HG03175 (cell line): Measurements from ENCODE around the gene THUMPD3.

ENCODE experiments used
- ATAC-seq: cut with Tn5 transposase; IDR thresholded peaks from one replicate; pipeline ENCODE4 v1.9.1; 2021; ENCODE audit warnings: mild to moderate bottlenecking, moderate library complexity; ENCODE audit not compliant: unreplicated experiment

Gene THUMPD3

DNA sequence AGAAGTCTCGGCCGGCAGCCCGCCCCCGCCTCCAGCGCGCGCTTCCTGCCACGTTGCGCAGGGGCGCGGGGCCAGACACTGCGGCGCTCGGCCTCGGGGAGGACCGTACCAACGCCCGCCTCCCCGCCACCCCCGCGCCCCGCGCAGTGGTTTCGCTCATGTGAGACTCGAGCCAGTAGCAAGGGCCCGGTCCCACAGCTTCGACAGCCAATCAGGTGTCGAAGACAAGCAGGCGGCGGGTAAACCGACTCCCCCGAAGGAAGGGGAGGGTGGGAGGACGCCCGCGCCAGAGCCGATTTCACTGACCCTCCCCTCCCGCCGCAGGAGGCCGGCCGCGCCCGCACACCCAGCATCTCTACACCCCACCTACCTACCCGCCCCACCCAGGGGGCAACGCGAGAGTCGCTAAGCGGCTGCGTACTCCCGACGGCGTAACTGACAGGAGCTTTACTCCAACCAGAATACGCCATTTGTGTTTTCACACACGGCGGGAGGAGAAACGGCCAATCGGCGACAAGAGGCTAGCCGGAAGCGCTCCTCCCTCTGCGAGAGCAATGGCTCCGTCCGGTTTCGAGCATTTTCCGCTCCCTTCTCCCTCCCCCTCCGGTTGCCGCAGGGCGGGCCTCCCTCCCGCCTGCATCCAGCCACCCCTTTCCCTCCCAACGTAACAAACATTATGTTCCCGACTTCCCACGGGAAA lies 33.9 kb downstream of the THUMPD3 start:
- peak; percentile 74 for ATAC-seq

DNA sequence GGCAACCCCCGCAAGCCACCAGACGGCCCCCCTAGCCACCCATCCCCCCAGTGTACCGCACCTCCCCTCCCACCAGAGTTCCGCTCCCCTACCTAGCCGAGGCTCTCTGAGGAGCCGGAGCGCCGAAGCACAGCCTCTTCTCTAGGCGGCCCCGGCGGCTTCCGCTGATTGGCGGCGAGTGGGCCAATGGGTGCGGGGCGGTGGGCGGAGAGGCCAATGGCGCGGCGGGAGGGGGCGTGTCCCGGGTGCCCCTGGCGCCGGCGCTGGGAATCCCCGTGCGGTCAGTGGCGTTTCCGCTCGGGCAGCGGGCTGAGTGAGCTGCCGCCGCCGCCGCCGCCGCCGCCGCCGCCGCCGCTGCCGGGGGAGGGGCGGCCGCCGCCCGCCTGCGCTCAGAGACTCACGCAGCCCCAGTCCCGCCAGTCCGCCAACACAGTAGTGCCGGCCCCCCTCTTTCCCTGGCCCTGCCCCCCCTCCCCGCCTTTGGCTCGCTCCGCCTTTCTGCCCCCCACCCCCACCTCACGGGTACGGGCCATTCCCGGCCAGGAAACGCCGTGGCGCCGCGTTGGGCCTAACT lies 34.6 kb downstream of the THUMPD3 start, which contains the start of gene SETD5:
TSS of gene SETD5 (plus strand) at position 284 of the 574 bp plus-strand sequence. CDS start 31,324 bp downstream, outside the sequence.
- ATAC-seq = peak; percentile 54

DNA sequence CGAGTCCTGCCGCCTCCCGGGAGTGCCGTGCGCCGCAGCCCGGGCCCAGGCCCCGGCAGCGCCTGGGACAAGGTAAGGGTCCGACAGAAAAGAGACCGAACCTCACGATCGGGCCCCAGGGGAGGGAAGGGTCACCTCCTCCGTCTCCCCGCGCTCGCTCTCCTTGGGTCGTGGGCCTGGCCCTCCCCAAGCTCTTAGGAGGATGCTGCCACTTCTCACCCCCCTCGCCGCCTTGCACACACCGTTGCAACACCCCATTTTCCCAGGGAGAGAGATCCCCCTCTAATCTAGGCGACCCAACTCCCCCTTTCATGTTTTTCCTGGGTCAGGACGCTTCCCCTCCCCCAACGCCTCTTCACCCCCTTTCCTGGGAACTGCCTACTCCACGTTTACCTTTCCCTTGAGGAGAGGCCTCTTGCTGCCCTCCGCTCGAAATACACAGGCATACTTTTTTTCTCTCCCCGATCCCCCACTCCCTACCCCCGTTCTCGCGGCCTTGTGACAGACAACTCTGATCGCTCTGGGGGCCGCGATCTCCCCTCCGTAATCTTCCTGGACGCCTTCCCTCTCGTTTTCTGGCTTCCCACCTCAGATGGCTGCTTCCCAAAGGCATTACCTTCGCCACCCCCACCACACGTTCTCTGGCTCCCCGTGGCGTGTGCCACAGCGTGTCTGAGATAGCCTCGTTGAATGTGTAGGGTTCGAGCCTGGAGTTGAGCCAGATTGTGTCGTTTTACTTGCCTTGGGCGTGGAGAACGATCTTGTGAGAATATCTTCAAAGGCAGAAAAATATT lies 35.2 kb downstream of the THUMPD3 start:
- no peak for ATAC-seq

DNA sequence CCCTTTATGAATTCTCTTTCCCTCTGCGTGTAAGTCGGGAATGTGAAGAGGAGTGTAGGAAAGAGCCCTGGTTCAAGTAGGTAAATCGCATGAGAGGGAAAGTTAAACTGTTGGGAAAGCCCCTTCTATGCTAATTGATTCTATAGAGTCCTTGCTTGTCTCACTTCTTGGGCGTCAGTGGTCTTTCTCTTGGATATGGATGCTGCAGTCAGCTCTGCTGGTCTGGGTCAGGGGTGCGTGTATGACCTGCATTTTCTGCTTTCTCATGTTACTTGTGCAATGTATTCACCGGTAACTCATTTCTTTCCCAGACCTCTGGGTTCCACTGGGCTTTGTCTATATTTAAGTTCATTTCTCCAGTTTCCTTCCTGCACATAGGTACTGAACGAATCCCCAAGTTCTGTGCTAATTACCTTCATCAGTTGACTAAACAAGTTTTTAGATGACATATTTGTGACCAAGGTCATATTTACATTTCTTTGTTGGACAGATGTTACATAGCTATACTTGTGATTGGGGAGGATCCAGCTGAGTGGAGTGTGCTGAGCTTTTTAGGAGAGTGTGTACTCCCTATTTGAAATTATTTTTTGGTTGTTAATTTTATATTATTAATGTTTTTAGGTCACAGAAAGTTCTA lies 36.0 kb downstream of the THUMPD3 start:
- no peak for ATAC-seq

DNA sequence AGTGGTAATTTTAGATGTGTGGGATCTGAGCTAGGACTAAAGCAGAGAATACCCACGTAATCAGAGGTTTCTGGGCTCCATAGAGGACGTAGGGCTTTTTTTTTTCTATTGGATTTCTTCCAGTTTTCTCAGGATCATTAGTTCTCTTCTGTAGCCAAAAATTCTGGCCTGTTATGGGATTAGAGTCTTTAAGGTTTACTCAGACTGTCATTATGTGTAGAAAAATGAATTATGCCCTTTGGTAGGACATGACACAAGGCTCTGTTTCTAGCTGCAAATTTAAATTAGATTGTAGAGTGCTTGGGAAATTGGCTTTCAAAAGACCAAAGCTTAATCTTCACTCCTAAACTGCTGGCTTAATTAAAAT lies 36.5 kb downstream of the THUMPD3 start:
- ATAC-seq = no peak

DNA sequence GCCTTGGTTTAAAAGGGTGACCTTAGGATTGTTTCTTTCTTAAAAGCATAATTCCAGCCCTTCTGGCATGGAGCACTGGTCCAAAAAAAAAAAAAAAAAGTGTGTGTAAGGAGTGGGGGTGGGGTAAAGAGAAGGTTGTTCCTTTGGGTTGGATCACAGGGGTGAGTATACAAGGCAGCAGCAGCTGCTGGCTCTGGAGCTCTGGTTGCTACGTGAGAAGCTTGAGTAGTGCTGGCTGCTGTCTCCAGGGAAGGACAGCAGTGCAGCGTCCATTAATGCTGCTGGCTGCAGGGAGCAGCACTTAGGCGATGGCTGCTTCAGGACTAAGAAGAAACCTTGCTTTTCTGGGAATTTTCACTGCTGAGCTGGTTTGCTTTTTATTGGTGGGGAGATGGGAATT lies 36.9 kb downstream of the THUMPD3 start:
- ATAC-seq = no peak

DNA sequence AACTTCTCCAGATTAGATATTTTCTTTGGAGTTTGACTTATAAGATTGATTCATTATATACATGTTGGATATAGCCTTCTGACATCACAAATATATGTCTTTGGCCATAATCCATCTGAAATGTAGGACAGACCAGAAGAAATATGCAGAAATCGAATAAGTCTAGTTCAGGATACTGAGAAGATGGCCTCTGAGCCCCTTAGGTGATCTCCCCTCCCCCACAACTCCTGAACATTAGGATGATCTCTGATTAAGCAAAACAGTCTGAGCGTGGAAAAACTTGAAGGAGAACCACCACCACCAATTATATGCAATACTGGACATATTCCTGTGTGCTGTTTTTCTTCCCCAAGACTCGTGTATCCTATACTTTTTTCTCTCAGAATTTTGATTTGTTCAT lies 37.8 kb downstream of the THUMPD3 start:
- ATAC-seq = no peak

DNA sequence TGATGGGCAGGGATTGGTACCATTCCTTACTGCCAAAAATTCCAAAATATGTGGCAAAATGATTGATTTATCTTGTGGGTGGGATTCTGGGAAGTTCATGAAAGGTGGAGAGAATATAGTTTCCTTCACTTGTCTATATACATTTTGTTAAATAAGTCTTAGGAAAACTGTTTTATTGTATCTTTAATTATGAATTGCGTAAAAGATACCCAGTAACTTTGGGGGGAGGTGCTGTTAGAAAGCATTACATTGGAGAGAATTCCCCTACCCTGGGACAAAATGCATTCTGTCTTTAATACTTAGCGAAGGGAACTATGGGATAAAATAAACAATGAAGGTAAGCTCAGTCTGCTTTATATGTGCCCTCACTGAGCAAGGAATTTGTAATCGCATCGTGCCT lies 39.1 kb downstream of the THUMPD3 start:
- no peak for ATAC-seq

DNA sequence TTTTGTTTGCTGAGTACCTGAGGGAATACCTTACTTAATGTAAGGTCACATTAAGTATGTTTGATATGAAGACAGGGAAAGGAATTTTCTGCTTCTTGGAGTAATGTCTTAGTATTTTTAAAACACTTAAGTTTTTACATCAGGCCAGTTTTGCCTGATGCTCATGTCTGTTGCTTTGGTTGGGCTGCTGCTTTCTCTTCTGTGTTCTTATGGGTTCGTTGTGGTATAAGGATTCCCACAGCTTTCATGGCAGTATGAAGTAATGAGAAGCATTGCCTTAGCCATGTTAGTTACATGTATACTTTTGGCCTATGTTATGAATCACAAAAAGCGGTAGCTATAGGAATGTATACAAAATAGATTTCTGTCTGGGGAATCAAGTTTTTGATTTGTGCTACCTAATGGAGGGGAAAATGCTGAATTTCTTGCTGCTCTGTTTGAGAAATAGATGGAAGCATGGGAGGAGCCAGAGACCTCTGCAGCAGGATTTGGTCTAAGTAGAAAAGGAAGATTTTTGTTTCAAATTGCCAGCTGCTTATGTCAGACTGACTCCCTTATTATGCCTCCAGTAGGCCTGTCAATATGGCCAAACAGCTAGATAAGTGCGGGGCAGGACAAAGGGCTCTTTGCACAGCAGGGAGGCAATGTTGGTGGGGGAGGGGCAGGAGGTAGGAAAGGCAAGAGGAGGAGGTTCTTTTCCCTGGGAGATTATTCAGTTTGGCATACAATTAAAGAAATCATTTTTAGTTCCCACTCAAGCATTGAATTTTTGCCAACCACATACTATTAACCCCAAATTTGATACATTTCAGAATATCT lies 39.8 kb downstream of the THUMPD3 start:
- ATAC-seq = no peak

DNA sequence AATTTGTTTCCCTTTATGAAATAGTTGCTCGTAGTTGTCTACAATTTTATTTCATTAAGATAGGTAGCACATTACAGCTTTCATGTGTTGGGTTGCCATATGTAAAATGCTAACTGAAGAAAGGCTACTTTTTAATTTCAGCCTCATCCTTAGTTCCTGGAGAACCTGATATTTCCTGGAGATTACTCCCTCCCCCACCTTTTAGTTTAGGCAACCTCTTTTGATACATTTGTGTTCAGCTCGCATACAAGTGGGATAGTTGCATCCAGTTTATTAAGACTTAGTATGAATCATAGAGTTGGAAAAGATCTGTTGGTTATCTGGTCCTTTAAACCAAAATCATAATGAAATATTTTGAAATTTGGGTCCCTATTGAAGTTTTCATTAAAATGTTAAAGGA lies 40.6 kb downstream of the THUMPD3 start:
- no peak for ATAC-seq

DNA sequence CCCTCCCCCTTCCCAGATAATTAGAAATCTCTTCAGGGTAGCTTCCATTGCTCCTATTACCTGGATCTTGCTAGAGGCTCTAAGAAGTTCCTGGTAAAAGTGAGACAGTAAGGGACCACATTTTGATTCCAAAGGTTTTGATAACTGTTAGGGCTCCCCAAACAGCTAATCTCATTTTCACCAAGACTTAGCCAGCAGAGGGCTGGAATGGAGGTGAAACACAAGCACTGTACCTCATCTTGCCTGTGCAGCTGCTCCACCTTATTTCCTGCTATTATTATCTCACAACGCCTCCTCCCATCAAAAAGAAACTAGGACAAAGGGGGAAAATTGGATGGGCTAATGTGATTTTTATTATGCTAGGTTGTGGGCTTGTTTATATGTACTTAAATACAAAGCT lies 41.8 kb downstream of the THUMPD3 start:
- no peak for ATAC-seq

DNA sequence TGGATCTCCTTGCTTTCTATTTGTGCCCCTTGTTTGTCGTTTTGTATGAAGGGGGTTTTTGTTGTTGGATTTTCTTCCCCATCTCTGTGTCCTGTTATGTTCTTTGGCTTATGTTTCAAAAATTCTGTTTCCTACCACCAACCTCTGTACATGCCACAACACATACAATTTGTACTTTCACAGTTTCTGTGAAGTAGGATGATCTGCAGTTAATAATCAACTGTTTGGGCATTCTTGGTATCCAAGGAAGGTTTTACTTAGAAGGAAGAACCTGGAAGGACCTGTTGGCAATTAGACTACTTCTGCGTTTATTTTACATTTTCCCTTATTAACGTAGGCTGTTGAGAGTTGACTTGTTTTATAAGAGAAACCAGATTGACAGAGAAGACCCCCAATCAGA lies 42.9 kb downstream of the THUMPD3 start:
- no peak for ATAC-seq

DNA sequence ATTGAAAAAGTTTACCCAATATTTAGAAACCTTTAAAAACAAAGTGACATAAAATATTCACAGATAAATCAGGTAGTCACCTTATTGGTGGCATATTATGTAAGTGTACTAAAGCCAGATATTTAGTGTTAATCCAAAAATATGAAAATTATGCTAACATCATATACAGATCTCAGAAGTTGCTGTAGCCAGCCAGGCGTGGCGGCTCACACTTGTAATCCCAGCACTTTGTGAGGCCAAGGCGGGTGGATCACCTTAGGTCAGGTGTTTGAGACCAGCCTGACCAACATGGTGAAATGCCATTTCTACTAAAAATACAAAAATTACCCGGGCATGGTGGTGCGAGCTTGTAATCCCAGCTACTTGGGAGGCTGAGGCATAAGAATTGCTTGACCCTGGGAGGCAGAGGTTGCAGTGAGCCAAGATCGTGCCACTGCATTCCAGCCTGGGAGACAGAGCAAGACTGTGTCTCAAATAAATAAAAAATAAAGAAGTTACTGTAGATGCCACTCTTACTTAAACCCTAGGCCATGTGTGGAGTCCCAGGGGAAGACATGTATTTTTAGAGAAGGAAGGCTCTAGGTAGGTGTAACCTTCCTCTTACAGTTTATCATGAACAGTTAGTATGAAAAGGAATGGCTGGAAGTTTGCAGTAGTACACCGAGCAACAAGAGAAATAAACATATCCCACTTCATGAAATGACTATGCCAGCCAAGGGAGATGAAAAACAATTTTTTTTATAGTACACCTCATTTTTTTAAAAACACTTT lies 44.2 kb downstream of the THUMPD3 start:
- no peak for ATAC-seq

DNA sequence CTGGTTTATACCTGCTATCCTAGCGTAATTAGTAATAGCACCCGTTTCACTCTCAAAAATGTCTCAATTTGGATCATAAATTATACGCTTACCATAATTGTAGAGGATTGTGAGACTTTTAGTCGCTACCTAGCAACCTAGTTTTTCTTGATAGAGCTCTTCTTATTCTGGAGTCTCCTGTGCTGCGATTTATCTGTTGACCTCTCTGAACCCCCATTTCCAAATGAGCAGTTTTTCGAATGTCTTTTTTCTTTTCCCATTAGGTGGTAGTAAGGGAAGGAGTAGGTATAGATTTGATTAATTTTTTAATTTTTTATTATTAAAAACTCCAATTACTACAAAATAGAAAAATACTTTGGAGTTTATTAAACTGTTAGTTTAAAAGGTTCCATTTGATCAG lies 45.2 kb downstream of the THUMPD3 start:
- ATAC-seq = no peak

DNA sequence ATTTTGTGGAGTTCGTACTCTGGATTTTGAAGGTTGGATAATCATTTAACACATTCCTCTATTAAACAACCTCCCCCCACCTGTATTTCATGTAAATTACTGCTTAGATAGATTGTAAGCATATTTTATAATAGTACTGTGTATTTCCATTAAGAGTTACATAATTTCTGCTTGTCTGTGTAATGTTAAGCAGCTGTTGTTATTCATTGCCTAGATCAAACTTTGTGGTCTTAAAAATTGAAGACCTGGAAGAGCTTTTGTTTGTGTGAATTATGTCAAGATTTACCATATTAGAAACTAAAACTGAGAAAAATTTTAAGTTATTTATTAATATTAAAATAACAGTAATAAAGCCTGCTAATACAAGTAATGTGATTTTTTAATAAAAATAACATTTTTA lies 45.7 kb downstream of the THUMPD3 start:
- no peak for ATAC-seq

DNA sequence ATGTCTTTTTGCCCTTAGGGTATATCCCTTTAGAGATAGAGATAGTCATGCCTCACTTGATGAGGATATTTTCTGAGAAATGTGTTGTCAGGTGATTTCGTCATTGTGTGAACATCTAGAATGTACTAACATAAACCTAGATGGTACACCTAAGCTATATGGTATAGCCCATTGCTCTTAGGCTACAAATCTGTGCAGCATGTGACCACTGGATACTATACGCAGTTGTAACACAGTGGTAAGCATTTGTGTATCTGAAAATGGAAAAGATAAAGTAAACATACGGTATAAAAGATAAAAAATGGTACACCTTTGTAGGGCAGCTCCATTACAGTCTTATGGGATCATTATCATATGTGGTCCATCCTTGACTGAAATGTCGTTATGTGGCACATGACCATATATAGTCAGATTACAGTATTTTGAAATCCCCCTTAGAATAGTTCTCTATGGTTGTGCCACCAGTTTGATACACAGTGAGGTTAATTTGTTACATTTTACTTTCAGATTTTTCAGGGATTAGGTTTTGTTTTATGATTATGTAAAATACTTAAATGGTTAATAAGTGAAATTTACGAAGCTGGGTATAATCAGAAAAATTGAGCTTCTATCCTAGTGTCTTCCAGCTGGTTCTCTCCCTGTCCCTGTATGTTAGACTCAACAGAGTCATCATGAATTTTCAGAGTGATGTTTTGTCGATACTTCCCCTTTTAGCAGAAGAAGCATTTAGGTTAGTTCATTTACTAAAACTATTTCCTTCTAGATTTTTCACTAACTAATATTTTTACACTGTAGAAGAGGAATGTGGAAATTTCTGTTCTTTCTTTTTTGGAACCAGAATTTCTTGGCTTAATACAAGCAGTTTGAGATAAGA lies 47.4 kb downstream of the THUMPD3 start:
- no peak for ATAC-seq

DNA sequence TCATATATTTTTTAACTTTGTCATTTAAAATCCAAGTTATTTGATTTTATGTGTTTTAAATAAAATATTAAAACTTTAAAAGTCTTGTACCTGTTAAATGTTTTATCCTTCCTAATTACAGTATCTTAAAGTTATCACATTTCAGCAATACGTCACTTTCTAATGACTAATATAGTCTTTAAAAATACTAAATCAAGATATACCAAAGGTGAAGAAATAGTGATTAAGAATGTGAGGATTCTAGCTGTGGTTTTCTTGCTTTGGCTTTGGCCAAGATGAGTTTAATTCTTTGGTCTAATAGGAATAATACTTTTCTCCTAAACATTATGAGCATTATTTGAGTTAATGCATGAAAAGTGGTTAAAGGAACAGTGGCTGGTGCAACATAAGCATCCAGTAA lies 48.4 kb downstream of the THUMPD3 start:
- no peak for ATAC-seq

DNA sequence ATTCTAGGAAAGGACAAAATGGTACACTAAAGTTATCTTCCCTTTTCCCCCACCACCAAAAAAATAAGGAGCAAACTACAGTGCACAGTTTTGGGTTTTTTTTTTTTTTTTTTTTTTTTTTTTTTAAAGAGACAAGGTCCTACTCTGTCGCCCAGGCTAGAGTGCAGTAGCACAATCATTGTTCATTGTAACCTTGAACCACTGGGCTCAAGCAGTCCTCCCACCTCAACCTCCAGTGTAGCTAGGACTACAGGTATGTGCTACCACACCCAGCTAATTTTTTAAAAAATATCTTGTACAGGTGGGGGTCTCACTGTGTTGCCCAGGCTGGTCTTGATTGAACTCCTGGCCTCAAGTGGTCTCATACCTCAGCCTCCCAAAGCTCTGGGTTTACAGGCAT lies 49.4 kb downstream of the THUMPD3 start:
- no peak for ATAC-seq

DNA sequence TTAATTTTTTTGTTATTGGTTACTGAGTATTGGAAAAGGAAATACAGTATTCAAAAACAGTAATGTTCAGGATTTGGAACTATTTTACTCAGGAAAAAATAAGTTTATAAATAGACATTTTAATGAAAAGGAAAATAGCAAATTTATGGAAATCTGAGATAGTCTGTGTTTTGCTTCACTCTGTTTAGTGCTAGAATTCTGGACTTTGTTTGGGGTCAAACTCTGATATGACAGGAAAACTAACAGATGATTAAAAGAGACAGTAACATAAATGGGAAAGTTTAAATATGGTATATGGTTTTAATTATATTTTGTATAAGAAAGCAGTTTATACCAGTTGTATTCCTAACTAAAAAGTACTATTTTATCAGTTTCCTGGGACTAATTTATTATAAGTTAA lies 52.0 kb downstream of the THUMPD3 start:
- ATAC-seq = no peak
